IPS-NIHi11 (cell line): ENCODE results near the gene HOGA1.
"Not testable (repeated sequence)": the region's sequence is repeated elsewhere in the genome, so short reads cannot be mapped to it uniquely, and the experiment has no call there.

Experiments used
- DNase-seq: peaks from one replicate; pipeline ENCODE4 v3.0.0; 2012; ENCODE audit warnings: mixed read lengths, low spot score

The HOGA1 gene

DNA sequence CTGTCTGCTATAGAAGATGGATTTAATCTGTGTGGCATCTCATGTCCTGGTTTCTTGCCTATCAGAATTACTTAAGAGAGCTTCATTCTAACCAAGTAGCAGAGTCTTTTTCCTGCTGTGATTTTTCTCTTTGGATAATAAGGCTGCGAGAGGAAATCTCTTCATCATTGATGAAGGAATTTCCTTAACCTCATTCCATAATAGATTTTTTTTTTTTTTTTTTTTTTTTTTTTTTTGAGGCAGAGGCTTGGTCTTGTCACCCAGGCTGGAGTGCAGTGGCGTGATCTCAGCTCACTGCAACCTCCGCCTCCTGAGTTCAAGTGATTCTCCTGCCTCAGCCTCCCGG, 65.2 kb downstream of the HOGA1 start:
- DNase-seq: not testable (repeated sequence)

DNA sequence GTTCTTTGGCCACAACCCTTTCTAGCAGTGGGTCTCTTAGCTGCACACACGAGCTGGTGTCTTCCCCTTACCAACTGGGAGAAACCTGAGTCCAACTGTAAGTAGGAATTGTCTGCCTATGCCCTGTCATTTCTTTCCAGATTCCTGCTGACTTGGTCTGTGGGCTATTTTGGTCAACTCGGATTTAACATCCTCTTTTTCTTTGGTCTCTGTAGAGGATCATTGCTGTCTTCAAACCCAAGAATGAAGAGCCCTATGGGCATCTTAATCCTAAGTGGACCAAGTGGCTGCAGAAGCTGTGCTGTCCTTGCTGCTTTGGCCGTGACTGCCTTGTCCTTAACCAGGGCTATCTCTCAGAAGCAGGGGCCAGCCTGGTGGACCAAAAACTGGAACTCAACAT, 66.5 kb downstream of the HOGA1 start:
- no peak for DNase-seq

DNA sequence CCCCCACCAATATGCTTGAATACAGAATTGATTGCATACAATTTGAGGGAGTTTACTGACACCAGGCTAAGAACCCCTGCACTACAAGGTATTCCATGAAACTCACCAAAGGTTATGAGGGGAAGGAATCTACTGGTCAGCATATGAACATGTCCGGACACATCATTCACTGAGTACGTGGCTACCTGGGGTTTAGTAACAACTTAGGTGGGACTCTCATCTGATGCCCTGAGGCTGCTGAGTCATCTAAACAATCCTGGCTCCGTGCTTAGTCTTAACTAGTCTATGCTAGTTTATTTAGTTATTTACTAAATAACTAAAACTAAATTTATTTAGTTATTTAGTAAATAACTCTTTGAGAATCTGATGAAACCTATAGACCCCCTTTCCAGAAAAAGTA, 67.6 kb downstream of the HOGA1 start:
- DNase-seq: no peak

DNA sequence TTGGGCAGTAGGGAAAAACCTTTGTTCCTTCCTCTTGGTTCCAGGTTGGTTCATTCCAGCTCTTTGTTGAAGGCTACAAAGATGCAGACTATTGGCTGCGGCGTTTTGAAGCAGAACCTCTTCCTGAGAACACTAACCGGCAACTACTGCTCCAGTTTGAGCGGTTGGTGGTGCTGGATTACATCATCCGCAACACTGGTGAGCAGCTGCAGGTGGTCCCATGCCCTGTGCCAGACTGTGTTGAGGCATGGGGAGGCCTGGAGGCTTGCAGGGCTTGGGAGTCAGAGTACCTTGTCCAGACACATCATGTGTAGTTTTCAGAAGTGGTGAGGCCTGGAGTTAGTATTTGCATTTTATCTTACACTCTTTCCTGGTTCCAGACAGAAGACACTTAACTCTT, 72.6 kb downstream of the HOGA1 start:
- DNase-seq: no peak

DNA sequence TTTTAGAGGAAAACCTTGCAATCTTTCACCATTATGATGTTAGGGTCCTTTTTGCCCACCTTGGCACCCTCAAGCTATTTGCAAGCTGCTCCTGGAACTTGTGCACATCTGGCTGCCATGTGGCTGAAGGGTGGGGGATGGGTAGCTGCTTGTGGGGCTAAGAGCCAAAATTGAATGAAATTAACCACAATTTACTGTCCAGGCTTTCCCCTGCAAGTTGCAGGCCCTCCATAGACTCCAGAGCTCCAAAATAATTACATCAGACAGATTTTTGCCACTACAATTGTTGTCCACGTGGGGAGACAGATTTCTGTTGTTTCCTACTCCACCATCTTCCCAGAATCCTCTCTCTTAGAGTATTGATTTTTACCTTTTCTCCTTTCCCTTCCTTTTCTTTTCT, 75.4 kb downstream of the HOGA1 start:
- DNase-seq: no peak
